Inflammatory macrophage treated with lipopolysaccharide for 1 hour (primary cell): ENCODE results near the gene LPCAT3.
"Not testable (repeated sequence)": the region's sequence is repeated elsewhere in the genome, so short reads cannot be mapped to it uniquely, and the experiment has no call there.

Source experiments
- DNase-seq, 2 donors: peaks; one replicate each; pipeline ENCODE4 v3.0.0-alpha.2; 2020 to 2022

Gene LPCAT3

GRCh38 chr12:7018350-7019042 is at the start of gene LPCAT3:
TSS of gene LPCAT3 (minus strand) at chr12:7018476. CDS start at chr12:7018424, 52 bp downstream.
- peak; percentile 91 to 98 for DNase-seq

- no peak for DNase-seq
Observed at GRCh38 chr12:7067096-7067495, 48.8 kb upstream of the LPCAT3 start.

- no peak for DNase-seq
Observed at GRCh38 chr12:7066596-7066995, 48.3 kb upstream of the LPCAT3 start.

- DNase-seq, result no peak
Observed at GRCh38 chr12:7065073-7065623, 46.9 kb upstream of the LPCAT3 start.

GRCh38 chr12:7064516-7064915 is 46.2 kb upstream of the LPCAT3 start:
- no peak for DNase-seq

- no peak for DNase-seq
Observed at GRCh38 chr12:7061596-7061995, 43.3 kb upstream of the LPCAT3 start.

GRCh38 chr12:7061138-7061537 is 42.9 kb upstream of the LPCAT3 start:
- DNase-seq, result no peak

- DNase-seq, result peak; percentile 79 to 82
Observed at GRCh38 chr12:7060353-7060954, 42.2 kb upstream of the LPCAT3 start, which contains the start of gene C1S. TSS of gene C1S (plus strand) at chr12:7060718. CDS start at chr12:7061913, 1,195 bp downstream.

- no peak for DNase-seq
Observed at GRCh38 chr12:7059780-7060179, 41.5 kb upstream of the LPCAT3 start.

GRCh38 chr12:7058850-7059395 is 40.6 kb upstream of the LPCAT3 start:
- peak; percentile 47 to 84 for DNase-seq

GRCh38 chr12:7058163-7058845 is 40.0 kb upstream of the LPCAT3 start:
- DNase-seq, result peak; percentile 77 to 90

- not testable (repeated sequence) for DNase-seq
Observed at GRCh38 chr12:7055736-7056135, 37.5 kb upstream of the LPCAT3 start.

- DNase-seq, result no peak
Observed at GRCh38 chr12:7054925-7055324, 36.6 kb upstream of the LPCAT3 start.

GRCh38 chr12:7049973-7050372 is 31.7 kb upstream of the LPCAT3 start:
- DNase-seq, result not testable (repeated sequence)

- not testable (repeated sequence) for DNase-seq
Observed at GRCh38 chr12:7049445-7049951, 31.2 kb upstream of the LPCAT3 start.

GRCh38 chr12:7047306-7047705 is 29.0 kb upstream of the LPCAT3 start:
- DNase-seq, result no peak

GRCh38 chr12:7046383-7047105 is 28.3 kb upstream of the LPCAT3 start:
- no peak for DNase-seq

- DNase-seq, result no peak
Observed at GRCh38 chr12:7045913-7046312, 27.6 kb upstream of the LPCAT3 start.

- peak; percentile 40 to 54 for DNase-seq
Observed at GRCh38 chr12:7042842-7043241, 24.6 kb upstream of the LPCAT3 start.

- DNase-seq, result no peak
Observed at GRCh38 chr12:7039403-7039802, 21.1 kb upstream of the LPCAT3 start.

- no peak for DNase-seq
Observed at GRCh38 chr12:7038591-7038990, 20.3 kb upstream of the LPCAT3 start.

- DNase-seq, result not testable (repeated sequence)
Observed at GRCh38 chr12:7037411-7037810, 19.1 kb upstream of the LPCAT3 start.
